ENCODE measurements around the gene CSGALNACT2.

GRCh38 chr10:43115881-43116595 is 22.2 kb upstream of the CSGALNACT2 start:
- TF ChIP-seq EP300 (IDR thresholded peaks at IDR 0.05; ENCODE audit: borderline replicate concordance in 1 of 2, low read depth in 1 of 2, low read length in 1 of 2) (no peak), CTCF (IDR thresholded peaks at IDR 0.05) (no peak), REST (IDR thresholded peaks at IDR 0.05; ENCODE audit: low read depth, low read length) (no peak), TAF1 (IDR thresholded peaks at IDR 0.05; ENCODE audit: borderline replicate concordance, low read depth, low read length) (no peak), PBX3 (IDR thresholded peaks at IDR 0.05) (no peak), USF2 (IDR thresholded peaks at IDR 0.05; ENCODE audit: borderline replicate concordance, low read depth, low read length) (no peak), POLR2AphosphoS5 (IDR thresholded peaks at IDR 0.05; ENCODE audit: low read depth, low read length) (no peak), RAD21 (IDR thresholded peaks at IDR 0.05; ENCODE audit: low read length) (no peak), MAX (IDR thresholded peaks at IDR 0.05; ENCODE audit: low read depth) (no peak)

Data from SK-N-SH (cell line).